Common myeloid progenitor, CD34-positive (primary cell): ENCODE data around the gene TBC1D22A.
"Not testable (repeated sequence)": the region's sequence is repeated elsewhere in the genome, so short reads cannot be mapped to it uniquely, and the experiment has no call there.

Source experiments
- CTCF ChIA-PET: fragments of 350-600 bp; sonication (Branson Sonifier 250); formaldehyde crosslinking; loops from one replicate; lab custom pipeline; 2021; ENCODE audit warnings: antibody characterized with exemption; lab: Charles Lee
- POLR2A ChIA-PET: fragments of 350-600 bp; sonication (Branson Sonifier 250); formaldehyde crosslinking; loops from one replicate; lab custom pipeline; 2021; ENCODE audit warnings: antibody characterized with exemption; lab: Charles Lee
- DNase-seq, 3 donors: peaks; one replicate each; pipeline versions ENCODE4 v3.0.0 to v3.0.0-alpha.2; 2013
- H3K27ac ChIP-seq, 2 experiments: 1 replicate in 1 of 2; 2 replicates in 1 of 2; pipeline ENCODE4 v1.7.0; 2013; ENCODE audit warnings: inconsistent platforms in 2 of 2, low read length in 2 of 2, mild to moderate bottlenecking in 2 of 2, low read depth in 1 of 2, moderate library complexity in 1 of 2; ENCODE audit not compliant: severe bottlenecking in 2 of 2, insufficient read depth in 1 of 2, poor library complexity in 1 of 2
- H3K27me3 ChIP-seq, 5 experiments: replicated peaks in 2 of 5; 1 replicate in 3 of 5; 2 replicates in 2 of 5; pipeline versions ENCODE4 v1.6.1 to v1.7.0; 2013; ENCODE audit warnings: low read length in 4 of 5, mild to moderate bottlenecking in 2 of 5, moderate library complexity in 2 of 5, inconsistent platforms in 1 of 5; ENCODE audit not compliant: insufficient read depth in 5 of 5, control insufficient read depth in 4 of 5
- H3K36me3 ChIP-seq, 4 experiments: 1 replicate in 2 of 4; 2 replicates in 2 of 4; pipeline versions ENCODE4 v1.6.1 to v1.7.0; 2013; ENCODE audit warnings: low read length in 3 of 4, control low read depth in 1 of 4, mild to moderate bottlenecking in 1 of 4; ENCODE audit not compliant: control insufficient read depth in 4 of 4, insufficient read depth in 4 of 4
- H3K4me1 ChIP-seq, 4 experiments: 1 replicate in 3 of 4; 2 replicates in 1 of 4; pipeline versions ENCODE4 v1.6.1 to v1.7.1; 2013; ENCODE audit warnings: low read length in 3 of 4, mild to moderate bottlenecking in 3 of 4, control low read depth in 1 of 4, inconsistent platforms in 1 of 4, moderate library complexity in 1 of 4; ENCODE audit not compliant: control insufficient read depth in 4 of 4, insufficient read depth in 4 of 4; ENCODE audit errors: control extremely low read depth in 1 of 4
- H3K4me3 ChIP-seq, 7 experiments: 1 replicate in 4 of 7; 2 replicates in 3 of 7; pipeline versions ENCODE4 v1.5.1 to v1.7.0; 2013; ENCODE audit warnings: mild to moderate bottlenecking in 7 of 7, low read length in 6 of 7, moderate library complexity in 6 of 7, inconsistent platforms in 2 of 7, low read depth in 2 of 7, control low read depth in 1 of 7; ENCODE audit not compliant: insufficient read depth in 4 of 7, control insufficient read depth in 1 of 7; ENCODE audit errors: extremely low read depth in 1 of 7
- H3K9me3 ChIP-seq, 5 experiments: 1 replicate in 4 of 5; 2 replicates in 1 of 5; pipeline versions ENCODE4 v1.6.1 to v1.7.1; 2013; ENCODE audit warnings: low read length in 4 of 5, mild to moderate bottlenecking in 2 of 5, inconsistent platforms in 1 of 5, low read depth in 1 of 5, moderate library complexity in 1 of 5; ENCODE audit not compliant: control insufficient read depth in 4 of 5, insufficient read depth in 2 of 5; ENCODE audit errors: control extremely low read depth in 1 of 5
- WGBS: methylation state at CpG from one replicate; pipeline ENCODE4 v1.1.5; 2013; ENCODE audit not compliant: insufficient coverage; 5-methylcytosine and 5-hydroxymethylcytosine counted together

The TBC1D22A gene

DNA sequence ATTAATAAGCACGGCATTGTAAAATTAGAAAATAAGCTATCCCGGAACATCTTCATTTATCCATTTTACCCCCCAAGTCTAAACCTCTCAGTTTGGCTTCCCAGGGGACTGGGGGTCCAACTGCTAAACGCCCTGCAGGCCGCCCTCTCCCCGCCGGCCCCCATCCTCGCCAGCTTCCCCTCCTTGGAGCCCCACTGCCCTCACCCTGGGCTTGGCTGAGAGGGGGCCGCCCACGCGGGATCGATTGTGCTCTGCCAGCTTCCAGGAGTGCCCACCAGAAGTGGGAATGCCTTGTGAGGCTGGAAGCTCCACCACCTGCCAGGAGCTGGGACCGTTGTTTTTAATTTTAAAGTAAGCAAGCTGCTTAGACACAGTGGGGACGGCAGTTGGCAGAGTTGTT, 353.5 kb downstream of the TBC1D22A start:
- Histone ChIP-seq H3K27me3 (no peaks in the 10 kb centered on the region), H3K36me3 (peaks cover 0 to 14% (median 9%) of the 10 kb centered on the region in 4 experiments), H3K4me3 (no peak overlapping the region), H3K27ac (no peak overlapping the region), H3K4me1 (no peaks in the 10 kb centered on the region), H3K9me3 (no peaks in the 10 kb centered on the region)
- ChIA-PET POLR2A (no interaction called here), CTCF (no interaction called here)
- no peak for DNase-seq
- 93% methylated on average over 12 of the region's 13 CpGs for WGBS

DNA sequence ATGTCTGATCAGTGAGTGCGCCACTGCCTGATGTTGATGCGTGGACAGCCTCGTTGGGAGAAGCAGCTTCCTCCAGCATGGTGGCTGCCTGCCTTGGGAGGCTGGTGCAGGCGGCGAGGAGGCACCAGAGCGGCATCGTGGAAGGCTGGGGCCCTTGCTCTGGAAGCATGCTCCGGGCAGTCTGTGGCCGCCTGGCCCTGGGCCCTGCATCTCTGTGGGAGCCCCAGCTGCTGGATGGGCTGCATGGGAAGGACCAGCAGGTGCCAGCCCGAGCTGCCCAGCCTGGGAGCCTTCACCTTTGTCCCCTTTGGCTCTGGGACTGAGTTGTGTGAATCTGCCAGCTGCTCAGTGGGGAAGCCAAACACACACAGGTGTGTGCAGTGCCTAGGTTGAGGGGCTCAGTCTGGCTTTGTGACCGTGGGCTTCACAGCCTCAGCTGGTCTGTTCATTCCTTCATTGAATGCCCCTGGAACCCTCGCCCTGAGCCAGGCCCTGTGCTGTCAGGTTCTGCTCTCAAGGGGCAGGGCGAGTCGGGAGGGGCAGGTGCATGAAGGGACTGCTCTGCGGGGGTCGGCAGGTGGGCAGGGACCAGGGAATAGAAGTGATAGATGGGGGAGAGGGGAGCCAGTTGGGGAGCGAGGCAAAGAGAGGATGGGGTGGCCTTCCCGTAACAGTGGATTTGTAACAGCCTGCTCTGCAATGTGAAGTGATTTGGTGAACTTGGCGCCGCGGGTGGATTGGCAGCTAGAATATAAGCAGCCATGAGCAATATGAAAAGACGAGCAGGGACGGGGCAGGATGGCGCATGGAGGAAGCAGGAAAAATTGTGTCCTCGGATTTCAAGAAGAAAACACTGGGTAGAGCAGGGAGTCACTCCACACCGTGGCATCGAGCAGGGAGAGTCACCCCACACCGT, 354.2 kb downstream of the TBC1D22A start:
- H3K4me1 ChIP-seq = no peaks in the 10 kb centered on the region
- no peaks in the 10 kb centered on the region for H3K27me3 ChIP-seq
- POLR2A ChIA-PET = no interaction called here
- WGBS = 95% methylated on average over 20 of the region's 28 CpGs
- H3K4me3 ChIP-seq = no peak overlapping the region
- H3K27ac ChIP-seq = no peak overlapping the region
- CTCF ChIA-PET = no interaction called here
- peaks cover 0 to 14% (median 7%) of the 10 kb centered on the region in 4 experiments for H3K36me3 ChIP-seq
- no peak for DNase-seq
- no peaks in the 10 kb centered on the region for H3K9me3 ChIP-seq

DNA sequence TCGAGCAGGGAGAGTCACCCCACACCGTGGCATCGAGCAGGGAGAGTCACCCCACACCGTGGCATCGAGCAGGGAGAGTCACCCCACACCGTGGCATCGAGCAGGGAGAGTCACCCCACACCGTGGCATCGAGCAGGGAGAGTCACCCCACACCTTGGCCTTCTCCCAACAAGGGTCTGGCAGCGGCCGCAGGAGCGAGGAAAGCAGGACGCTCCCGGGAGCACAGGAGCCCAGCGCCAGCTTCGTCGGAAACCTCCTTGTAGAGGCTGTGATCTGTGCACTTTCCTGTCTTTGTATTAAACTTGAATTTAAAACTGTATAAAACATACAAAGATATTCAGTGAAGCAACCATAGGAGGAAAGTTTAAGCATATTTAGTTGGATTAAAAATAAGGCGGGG, 355.0 kb downstream of the TBC1D22A start:
- H3K4me3 ChIP-seq, H3K27ac ChIP-seq, H3K27me3 ChIP-seq, CTCF ChIA-PET, H3K4me1 ChIP-seq, H3K9me3 ChIP-seq, POLR2A ChIA-PET, DNase-seq: not testable (repeated sequence)
- peaks cover 0 to 12% (median 4%) of the 10 kb centered on the region in 4 experiments for H3K36me3 ChIP-seq
- WGBS = 100% methylated on average over 4 of the region's 18 CpGs

DNA sequence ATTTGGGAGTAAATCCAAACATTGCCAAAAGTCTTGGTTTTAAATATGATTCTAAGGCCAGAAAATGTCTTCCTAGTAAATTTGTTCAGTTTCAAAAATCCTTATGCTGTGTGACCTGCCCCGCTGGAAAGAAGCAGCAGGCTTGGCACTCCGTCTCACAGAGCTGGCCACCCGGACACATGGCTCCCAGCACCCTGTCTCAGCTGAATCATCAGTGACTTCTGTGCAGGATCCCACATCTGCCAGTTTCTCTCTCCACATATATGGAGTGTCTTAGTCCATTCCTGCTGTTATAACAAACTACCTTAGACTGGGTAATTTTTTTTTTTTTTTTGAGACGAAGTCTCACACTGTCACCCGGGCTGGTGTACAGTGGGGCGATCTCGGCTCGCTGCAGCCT, 356.7 kb downstream of the TBC1D22A start:
- no peak for DNase-seq
- Histone ChIP-seq H3K27ac (no peak overlapping the region), H3K27me3 (no peaks in the 10 kb centered on the region), H3K4me3 (no peak overlapping the region), H3K4me1 (no peaks in the 10 kb centered on the region), H3K9me3 (no peaks in the 10 kb centered on the region), H3K36me3 (peaks cover 0 to 2% (median 0%) of the 10 kb centered on the region in 4 experiments)
- POLR2A ChIA-PET = no interaction called here
- CTCF ChIA-PET = no interaction called here
- WGBS = 98% methylated on average over 8 of the region's 8 CpGs

DNA sequence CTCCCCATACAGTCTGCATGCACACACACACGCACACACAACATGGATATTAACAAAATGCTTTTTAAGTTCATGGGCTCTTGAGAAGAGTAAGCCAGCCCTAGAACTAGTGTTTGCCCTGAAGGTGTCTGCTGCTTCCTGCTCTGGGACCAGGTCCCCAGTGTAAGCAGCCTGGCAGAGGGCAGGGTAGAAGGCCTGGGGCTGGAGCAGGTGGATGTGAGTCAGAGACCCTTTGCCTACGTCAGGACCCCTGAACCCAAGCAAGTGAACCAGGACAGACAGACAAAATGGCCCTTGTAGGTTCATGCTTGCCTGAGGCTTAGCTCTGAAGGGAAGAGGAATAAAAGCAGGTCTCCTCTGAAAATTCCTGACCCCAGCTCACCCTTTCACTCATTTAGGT, 357.9 kb downstream of the TBC1D22A start:
- Histone ChIP-seq H3K27me3 (no peaks in the 10 kb centered on the region), H3K4me1 (no peaks in the 10 kb centered on the region), H3K9me3 (no peaks in the 10 kb centered on the region), H3K4me3 (no peak overlapping the region), H3K36me3 (peaks cover 0 to 2% (median 0%) of the 10 kb centered on the region in 4 experiments), H3K27ac (no peak overlapping the region)
- DNase-seq = no peak
- ChIA-PET POLR2A (no interaction called here), CTCF (no interaction called here)
- WGBS = no CpG with 5 or more reads among the region's 2 CpGs

DNA sequence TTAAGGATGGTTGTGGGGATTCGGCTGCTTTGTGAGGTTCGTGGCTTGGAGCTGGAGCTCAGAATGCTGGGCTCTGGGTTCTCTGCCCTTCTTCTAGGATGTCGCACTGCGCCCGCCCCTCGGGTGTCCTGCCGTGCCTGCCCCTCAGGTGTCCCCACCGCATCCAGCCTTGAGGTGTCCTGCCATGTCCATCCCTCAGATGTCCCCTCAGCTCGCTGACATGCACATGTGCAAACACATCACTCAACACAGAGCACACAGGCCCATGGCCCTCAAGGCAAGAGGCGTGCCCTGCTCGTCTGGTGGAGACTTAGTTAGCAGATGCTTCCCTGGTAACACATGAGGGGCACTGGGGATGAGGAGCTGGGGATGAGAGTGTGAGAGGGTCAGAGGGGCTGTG, 359.3 kb downstream of the TBC1D22A start:
- H3K9me3 ChIP-seq = no peaks in the 10 kb centered on the region
- no peak overlapping the region for H3K4me3 ChIP-seq
- ChIA-PET CTCF (no interaction called here), POLR2A (no interaction called here)
- no peak for DNase-seq
- WGBS = 93% methylated on average over 8 of the region's 11 CpGs
- H3K4me1 ChIP-seq = no peaks in the 10 kb centered on the region
- H3K27me3 ChIP-seq = no peaks in the 10 kb centered on the region
- H3K27ac ChIP-seq = no peak overlapping the region
- H3K36me3 ChIP-seq = no peaks in the 10 kb centered on the region

DNA sequence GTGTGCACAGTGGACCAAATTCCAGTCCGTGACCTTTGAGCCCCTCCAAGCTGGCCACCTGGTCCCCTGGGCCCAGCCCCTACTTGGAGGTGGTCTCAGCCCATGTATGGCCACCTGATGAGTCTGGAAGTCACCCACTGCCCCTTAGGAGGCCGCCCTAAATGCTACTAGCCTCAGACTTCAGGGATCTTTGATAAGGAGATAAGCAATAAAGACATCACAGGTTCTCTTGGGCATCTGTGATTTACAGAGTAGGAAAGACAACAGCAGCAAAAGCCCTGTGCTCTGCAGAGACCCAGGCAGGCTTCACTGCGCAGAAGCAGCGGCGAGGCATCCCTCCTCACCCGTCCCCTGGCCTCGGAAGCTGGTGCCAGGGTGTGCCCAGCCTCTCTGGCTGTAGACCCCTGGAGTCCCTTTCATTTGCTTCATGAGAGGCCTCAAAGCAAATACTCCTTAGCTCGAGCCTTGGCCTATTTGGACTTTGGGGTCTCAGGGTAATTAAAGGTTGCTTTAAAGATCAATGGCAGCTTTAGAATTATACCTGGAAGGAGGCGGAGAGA, 360.1 kb downstream of the TBC1D22A start:
- DNase-seq = no peak
- H3K4me3 ChIP-seq = no peak overlapping the region
- no peaks in the 10 kb centered on the region for H3K36me3 ChIP-seq
- ChIA-PET POLR2A (no interaction called here), CTCF (no interaction called here)
- H3K9me3 ChIP-seq = no peaks in the 10 kb centered on the region
- 88% methylated on average over 8 of the region's 9 CpGs for WGBS
- no peaks in the 10 kb centered on the region for H3K4me1 ChIP-seq
- no peak overlapping the region for H3K27ac ChIP-seq
- H3K27me3 ChIP-seq = no peaks in the 10 kb centered on the region
